Measurements from ENCODE around the gene DNAH2. TPM values are rescaled to one million over a fixed set of nuclear protein-coding genes. Genes with fewer than 3 reads are reported as not detected.

The DNAH2 gene
- total and polyA plus RNA-seq, 9 of the 15 experiments (the other 6 are each of a cell fraction or from before 2014, with no cell fraction given) = 0.03 TPM; not detected in 8

DNA sequence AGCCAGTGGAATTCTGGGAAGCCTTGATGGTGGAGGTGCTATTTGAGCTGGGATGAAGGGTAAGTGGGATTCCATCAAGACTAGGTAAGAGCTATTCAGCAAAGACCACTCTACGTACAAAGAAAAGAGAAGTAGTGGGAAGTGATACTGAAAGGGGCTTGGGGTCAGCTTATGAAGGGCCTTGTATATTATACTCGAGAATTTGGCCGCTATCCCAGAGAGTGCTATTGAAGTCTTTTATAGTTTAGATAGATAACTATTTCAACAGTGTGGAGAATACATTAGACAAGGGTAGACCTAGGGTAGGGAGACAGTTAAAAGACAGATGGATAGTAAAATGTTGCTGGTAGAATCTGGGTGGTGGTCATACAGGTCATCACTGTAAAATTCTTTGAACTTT is 10.3 kb downstream of the DNAH2 start (continued):
- no peak for TF ChIP-seq AFF1 (IDR thresholded peaks at IDR 0.05; ENCODE audit: low read depth in 1 of 2, partially characterized antibody in 2 of 2)
- TF ChIP-seq KLF10 (CRISPR knock-in tag; IDR thresholded peaks at IDR 0.05) = no peak
- TF ChIP-seq SP2 (IDR thresholded peaks at IDR 0.05; ENCODE audit: extremely low read depth, low read depth, low read length, poor library complexity, severe bottlenecking) = no peak

DNA sequence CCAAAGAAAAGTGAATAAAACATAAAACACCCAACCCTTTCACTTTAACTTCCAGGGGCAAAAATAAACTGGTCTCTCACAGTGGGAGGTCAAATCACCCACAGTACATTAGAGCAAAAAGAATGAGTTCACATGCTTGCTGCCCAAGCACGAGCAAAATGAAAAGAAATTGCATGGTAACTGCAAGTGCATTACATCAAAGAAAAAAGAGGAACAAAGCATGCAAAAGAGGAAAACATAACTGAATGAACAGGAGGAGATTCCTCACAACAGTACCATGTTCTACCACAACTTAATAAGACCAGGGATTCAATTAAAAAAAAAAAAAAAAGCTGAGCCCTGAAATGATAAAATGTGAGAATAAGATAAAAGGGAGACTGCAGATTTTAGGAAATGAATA is 12.3 kb downstream of the DNAH2 start:
- in situ Hi-C loops (cut with MboI) = no loop called here
- H3K27ac ChIP-seq (ENCODE audit: extremely low read depth, low read depth, low read length) = no peak overlapping the region
- H3K9me3 ChIP-seq (replicated peaks; ENCODE audit: control insufficient read depth, insufficient read depth, low read depth, low read length) = no peaks in the 10 kb centered on the region
- H4K20me1 ChIP-seq (replicated peaks; ENCODE audit: control insufficient read depth, insufficient read depth, low read length) = no peaks in the 10 kb centered on the region
- H3K27me3 ChIP-seq (ENCODE audit: control insufficient read depth in 2 of 2, insufficient read depth in 2 of 2, low read length in 2 of 2) = peaks cover 15 to 28% of the 10 kb centered on the region in 2 experiments
- no peak overlapping the region for H3K9ac ChIP-seq (ENCODE audit: insufficient read depth in 1 of 2, low read depth in 2 of 2, low read length in 2 of 2)
- no peaks in the 10 kb centered on the region for H3K79me2 ChIP-seq (ENCODE audit: control insufficient read depth, insufficient read depth, low read length)
- POLR2A ChIA-PET = interaction anchor here (0.6 kb wide), 1 partner anchor 62 kb away, joined by 3 read pairs; no protein-coding TSS in a partner anchor
- H3K9me1 ChIP-seq (ENCODE audit: control insufficient read depth, insufficient read depth, low read length) = no peaks in the 10 kb centered on the region
- intact Hi-C loops (cut with micrococcal nuclease) = no loop called here
- no peaks in the 10 kb centered on the region for H3K36me3 ChIP-seq (ENCODE audit: control insufficient read depth, insufficient read depth, low read length)
- H2AFZ ChIP-seq (ENCODE audit: low read depth, low read length) = no peak overlapping the region
- no peak overlapping the region for H3K4me3 ChIP-seq
- CTCF ChIA-PET (ENCODE audit: low intra/inter-chr PET ratio) = interaction anchor here (0.6 kb wide), 2 partner anchors 25 to 95 kb away, joined by 4 to 7 read pairs; no protein-coding TSS in a partner anchor
- 0% methylated on average over 1 of the region's 1 CpG for WGBS (ENCODE audit: insufficient coverage, low coverage, missing lambda C conversion rate)
- no peak overlapping the region for H3K4me2 ChIP-seq (ENCODE audit: insufficient read depth, low read length)
- peak; percentile 35 for TF ChIP-seq CBX2 (IDR thresholded peaks at IDR 0.05; ENCODE audit: insufficient read depth, low read length, poor library complexity, severe bottlenecking)
- no peak for TF ChIP-seq FOXK1 (CRISPR knock-in tag; IDR thresholded peaks at IDR 0.05; ENCODE audit: borderline replicate concordance)
- FAIRE-seq (no peak), DNase-seq (ENCODE audit: extremely low read depth in 1 of 4, low spot score in 3 of 4) (no peak), ATAC-seq (no peak)
- no TSS peak for BruUV-seq (replicated peaks)
- no peaks in the 10 kb centered on the region; a peak in 1 of 5 replicates for H3K4me1 ChIP-seq (replicated peaks in 1 of 2; ENCODE audit: control insufficient read depth in 2 of 2, insufficient read depth in 2 of 2, low read length in 2 of 2)

Data from K562 (cell line).